ENCODE measurements around the gene ESRRB.

The ESRRB gene

GRCh38 chr14:76431538-76431937 is 55.6 kb downstream of the ESRRB start:
- no peak for DNase-seq (ENCODE audit: low read depth)
- H3K4me3 ChIP-seq (ENCODE audit: low read length), result no peak overlapping the region
- no peak for TF ChIP-seq CTCF (conservative IDR thresholded peaks at IDR 0.05; ENCODE audit: low read length)

GRCh38 chr14:76432827-76433752 is 57.2 kb downstream of the ESRRB start:
- DNase-seq (ENCODE audit: low read depth), result no peak
- H3K4me3 ChIP-seq (ENCODE audit: low read length), result no peak overlapping the region
- no peak for TF ChIP-seq CTCF (conservative IDR thresholded peaks at IDR 0.05; ENCODE audit: low read length)

- no peak overlapping the region for H3K4me3 ChIP-seq (ENCODE audit: low read length)
- no peak for DNase-seq (ENCODE audit: low read depth)
- no peak for TF ChIP-seq CTCF (conservative IDR thresholded peaks at IDR 0.05; ENCODE audit: low read length)
Observed at GRCh38 chr14:76434220-76434619, 58.3 kb downstream of the ESRRB start.

GRCh38 chr14:76439237-76439775 is 63.4 kb downstream of the ESRRB start:
- TF ChIP-seq CTCF (conservative IDR thresholded peaks at IDR 0.05; ENCODE audit: low read length), result no peak
- no peak overlapping the region for H3K4me3 ChIP-seq (ENCODE audit: low read length)
- no peak for DNase-seq (ENCODE audit: low read depth)

- H3K4me3 ChIP-seq (ENCODE audit: low read length), result no peak overlapping the region
- no peak for DNase-seq (ENCODE audit: low read depth)
- no peak for TF ChIP-seq CTCF (conservative IDR thresholded peaks at IDR 0.05; ENCODE audit: low read length)
Observed at GRCh38 chr14:76446486-76446885, 70.5 kb downstream of the ESRRB start.

GRCh38 chr14:76446921-76447320 is 71.0 kb downstream of the ESRRB start:
- no peak for TF ChIP-seq CTCF (conservative IDR thresholded peaks at IDR 0.05; ENCODE audit: low read length)
- H3K4me3 ChIP-seq (ENCODE audit: low read length), result no peak overlapping the region
- DNase-seq (ENCODE audit: low read depth), result no peak

GRCh38 chr14:76450476-76450875 is 74.5 kb downstream of the ESRRB start:
- no peak overlapping the region for H3K4me3 ChIP-seq (ENCODE audit: low read length)
- TF ChIP-seq CTCF (conservative IDR thresholded peaks at IDR 0.05; ENCODE audit: low read length), result no peak
- no peak for DNase-seq (ENCODE audit: low read depth)

Data from AG10803 (cell line).